Activated B cell treated with CpG ODN at 0.5 μM for 24 hours (primary cell): Measurements from ENCODE around the gene USP31. TPM values are rescaled to one million over a fixed set of nuclear protein-coding genes. Genes with fewer than 3 reads are reported as not detected.

Source experiments
- ATAC-seq: fragments of 200-7000 bp; cut with Tn5 transposase; one replicate; pipeline ENCODE4 v1.10.0; 2021; ENCODE audit warnings: low read depth, mild to moderate bottlenecking, moderate library complexity
- CTCF ChIA-PET: fragments of 350-600 bp; sonication (Branson Sonifier 250); formaldehyde crosslinking; loops from one replicate; lab custom pipeline; 2021; ENCODE audit warnings: antibody characterized with exemption; lab: Charles Lee
- POLR2A ChIA-PET: fragments of 350-600 bp; sonication (Branson Sonifier 250); formaldehyde crosslinking; loops from one replicate; lab custom pipeline; 2021; ENCODE audit warnings: antibody characterized with exemption; lab: Charles Lee
- DNase-seq: peaks from one replicate; pipeline ENCODE4 v3.0.0; 2022
- H3K27ac Mint-ChIP-seq: one replicate; pipeline ENCODE4 v1.8.0; 2020; ENCODE audit warnings: mixed read lengths
- H3K27me3 Mint-ChIP-seq: one replicate; pipeline ENCODE4 v1.8.0; 2021; ENCODE audit warnings: mixed read lengths
- H3K36me3 Mint-ChIP-seq: one replicate; pipeline ENCODE4 v1.8.0; 2021; ENCODE audit warnings: low read depth, mixed read lengths
- H3K4me1 Mint-ChIP-seq: one replicate; pipeline ENCODE4 v1.8.0; 2021; ENCODE audit warnings: mixed read lengths
- H3K4me3 Mint-ChIP-seq: one replicate; pipeline ENCODE4 v1.8.0; 2020; ENCODE audit warnings: mild to moderate bottlenecking, mixed read lengths
- H3K9me3 Mint-ChIP-seq: one replicate; pipeline ENCODE4 v1.8.0; 2020; ENCODE audit warnings: mixed read lengths
- CTCF ChIP-seq: fragments of 200-600 bp; IDR thresholded peaks from one replicate; pipeline ENCODE4 v1.8.0; 2022; ENCODE audit warnings: antibody characterized with exemption, mild to moderate bottlenecking
- intact Hi-C: fragments of 100-400 bp; cut with micrococcal nuclease; formaldehyde crosslinking; loops from one replicate; pipeline ENCODE4 v1.15.1; 2024
- total RNA-seq: library from RNA; stranded (reverse); gene quantifications from 2 replicates; pipeline ENCODE4 v1.2.3, GENCODE V29; 2022

The USP31 gene
- total RNA-seq, 1 donor from 2014 or later: 4.6 TPM

- H3K36me3 Mint-ChIP-seq: peaks cover 24% of the 10 kb centered on the region
- no peak overlapping the region for H3K4me3 Mint-ChIP-seq
- TF ChIP-seq CTCF: no peak
- no peak for ATAC-seq
- intact Hi-C loops: no loop called here
- H3K4me1 Mint-ChIP-seq: no peaks in the 10 kb centered on the region
- no peaks in the 10 kb centered on the region for H3K27me3 Mint-ChIP-seq
- no peak overlapping the region for H3K27ac Mint-ChIP-seq
- CTCF ChIA-PET: no interaction called here
- POLR2A ChIA-PET: no interaction called here
- no peak for DNase-seq
- H3K9me3 Mint-ChIP-seq: no peaks in the 10 kb centered on the region
Observed at GRCh38 chr16:23072769-23073549, 76.3 kb downstream of the USP31 start.

- no peaks in the 10 kb centered on the region for H3K9me3 Mint-ChIP-seq
- H3K36me3 Mint-ChIP-seq: peaks cover 28% of the 10 kb centered on the region
- DNase-seq (no peak), ATAC-seq (no peak)
- ChIA-PET CTCF (no interaction called here), POLR2A (interaction anchor here (0.7 kb wide), 1 partner anchor 635 kb away, joined by 3 read pairs; no protein-coding TSS in a partner anchor)
- no peaks in the 10 kb centered on the region for H3K27me3 Mint-ChIP-seq
- intact Hi-C loops: no loop called here
- H3K4me3 Mint-ChIP-seq: no peak overlapping the region
- H3K27ac Mint-ChIP-seq: no peak overlapping the region
- TF ChIP-seq CTCF: no peak
- H3K4me1 Mint-ChIP-seq: no peaks in the 10 kb centered on the region
Observed at GRCh38 chr16:23072084-23072599, 77.1 kb downstream of the USP31 start.

GRCh38 chr16:23071196-23072083 lies 77.8 kb downstream of the USP31 start:
- no peak overlapping the region for H3K4me3 Mint-ChIP-seq
- TF ChIP-seq CTCF: no peak
- CTCF ChIA-PET: no interaction called here
- POLR2A ChIA-PET: interaction anchor here (0.7 kb wide), 1 partner anchor 636 kb away, joined by 3 read pairs; no protein-coding TSS in a partner anchor
- no peak for ATAC-seq
- peaks cover 28% of the 10 kb centered on the region for H3K36me3 Mint-ChIP-seq
- intact Hi-C loops: no loop called here
- no peaks in the 10 kb centered on the region for H3K4me1 Mint-ChIP-seq
- no peak for DNase-seq
- H3K27me3 Mint-ChIP-seq: no peaks in the 10 kb centered on the region
- no peak overlapping the region for H3K27ac Mint-ChIP-seq
- no peaks in the 10 kb centered on the region for H3K9me3 Mint-ChIP-seq

GRCh38 chr16:23069844-23070243 lies 79.4 kb downstream of the USP31 start:
- DNase-seq (no peak), ATAC-seq (no peak)
- no peaks in the 10 kb centered on the region for H3K4me1 Mint-ChIP-seq
- no peak overlapping the region for H3K4me3 Mint-ChIP-seq
- intact Hi-C loops: no loop called here
- H3K36me3 Mint-ChIP-seq: peaks cover 28% of the 10 kb centered on the region
- no peak overlapping the region for H3K27ac Mint-ChIP-seq
- no peaks in the 10 kb centered on the region for H3K9me3 Mint-ChIP-seq
- POLR2A ChIA-PET: no interaction called here
- H3K27me3 Mint-ChIP-seq: no peaks in the 10 kb centered on the region
- CTCF ChIA-PET: no interaction called here
- no peak for TF ChIP-seq CTCF
